Stimulated activated CD8-positive, alpha-beta memory T cell treated with anti-CD3 and anti-CD28 coated beads, Interleukin-15, amount 100 ng/mL, for 24 hours (primary cell): ENCODE measurements around the gene AKT1S1.

ENCODE experiments used
- DNase-seq: peaks from one replicate; pipeline ENCODE4 v3.0.0-alpha.2; 2020; ENCODE audit warnings: low read depth

Gene AKT1S1

GRCh38 chr19:49907745-49908446 lies 30.7 kb upstream of the AKT1S1 start:
- DNase-seq: no peak

DNA sequence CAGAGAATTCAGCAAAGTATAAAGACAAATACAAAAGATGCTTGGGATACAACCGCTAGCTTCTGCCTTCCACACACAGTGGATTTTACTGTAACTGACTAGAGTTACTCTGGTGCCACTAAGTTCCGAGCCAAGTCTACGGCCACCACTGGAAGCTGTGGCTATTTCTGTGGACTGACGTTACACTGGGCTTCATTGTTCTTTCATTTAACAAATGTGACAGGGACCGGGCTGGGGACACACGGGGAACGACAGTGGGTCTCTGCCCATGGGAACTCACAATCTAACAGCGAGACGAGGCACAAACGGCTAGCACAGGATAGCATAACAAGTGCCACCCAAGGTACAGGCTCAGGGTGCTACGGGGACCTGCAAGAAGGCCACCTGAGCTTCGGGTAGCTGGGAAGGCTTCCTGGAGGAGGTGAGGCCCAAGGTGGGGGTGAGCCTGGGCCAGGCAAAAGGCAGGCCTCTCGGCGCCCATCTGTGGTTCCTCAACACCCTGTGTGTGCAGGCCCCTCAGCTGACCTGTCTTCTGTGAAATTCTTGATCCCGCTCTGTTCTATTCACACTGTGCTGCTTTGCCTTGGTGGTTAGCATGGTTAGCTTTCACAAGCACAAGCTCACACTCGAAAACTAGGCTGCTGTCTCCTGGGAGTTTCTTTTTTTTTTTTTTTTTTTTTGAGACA lies 29.9 kb upstream of the AKT1S1 start:
- DNase-seq: no peak

DNA sequence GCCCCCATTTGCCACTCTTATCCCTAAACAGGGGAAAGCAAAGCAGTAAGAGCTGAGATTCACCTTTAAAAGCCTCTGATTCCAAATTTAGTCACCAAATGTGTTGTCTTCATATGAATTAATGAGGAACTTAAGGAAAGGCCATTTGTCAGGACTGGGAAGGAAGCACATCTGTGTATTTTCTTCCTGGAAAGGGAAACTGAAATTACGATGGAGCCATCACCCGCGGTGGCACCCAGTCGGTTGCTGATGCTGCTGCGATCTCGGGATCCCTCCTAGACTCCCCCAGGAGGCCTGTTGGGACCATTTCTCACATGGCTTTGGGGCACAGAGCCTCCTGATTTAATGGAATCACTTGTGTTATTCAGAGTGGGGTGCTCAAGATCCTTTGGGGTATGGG lies 27.0 kb upstream of the AKT1S1 start:
- DNase-seq: no peak

GRCh38 chr19:49896863-49897621 lies 19.9 kb upstream of the AKT1S1 start, which contains the start of gene IL4I1:
Gene IL4I1, minus strand, starts transcription at chr19:49896887. Its CDS starts 727 bp downstream, at chr19:49896160.
- DNase-seq: no peak

- DNase-seq: no peak
Measured at GRCh38 chr19:49895566-49896297, 18.6 kb upstream of the AKT1S1 start.

GRCh38 chr19:49894879-49895565 lies 17.9 kb upstream of the AKT1S1 start:
- no peak for DNase-seq

DNA sequence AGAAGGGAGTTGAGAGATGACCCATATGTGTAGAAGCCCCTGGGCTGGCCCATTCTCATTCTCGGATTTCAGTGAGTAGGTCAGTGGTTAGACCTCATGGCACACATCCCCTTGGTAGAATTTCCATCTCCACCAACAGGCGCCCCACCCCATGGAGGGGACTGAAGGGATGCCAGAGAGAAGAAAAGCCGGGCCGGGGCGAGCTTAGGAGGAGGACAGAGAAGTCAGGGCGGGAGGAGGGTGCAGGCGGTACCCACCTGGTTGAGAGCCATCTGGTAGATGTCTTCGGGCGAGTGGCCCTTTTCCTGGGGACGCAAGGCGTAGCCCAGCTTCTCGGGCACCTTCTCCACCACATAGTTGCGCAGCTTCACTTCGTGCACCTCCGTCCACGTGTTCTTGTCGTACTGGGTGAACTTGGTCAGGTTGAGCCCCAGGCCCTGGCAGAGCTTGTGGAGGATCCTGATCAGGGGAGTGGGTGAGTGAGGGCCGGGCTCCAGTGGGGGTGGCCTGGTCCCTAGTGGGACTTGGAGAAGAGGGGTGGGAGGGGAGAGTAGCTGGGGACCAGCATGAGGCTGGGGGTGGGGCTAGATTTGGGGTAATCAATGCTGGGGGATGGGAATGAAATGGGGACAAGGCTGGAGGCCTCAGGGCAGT lies 17.0 kb upstream of the AKT1S1 start:
- DNase-seq: no peak

DNA sequence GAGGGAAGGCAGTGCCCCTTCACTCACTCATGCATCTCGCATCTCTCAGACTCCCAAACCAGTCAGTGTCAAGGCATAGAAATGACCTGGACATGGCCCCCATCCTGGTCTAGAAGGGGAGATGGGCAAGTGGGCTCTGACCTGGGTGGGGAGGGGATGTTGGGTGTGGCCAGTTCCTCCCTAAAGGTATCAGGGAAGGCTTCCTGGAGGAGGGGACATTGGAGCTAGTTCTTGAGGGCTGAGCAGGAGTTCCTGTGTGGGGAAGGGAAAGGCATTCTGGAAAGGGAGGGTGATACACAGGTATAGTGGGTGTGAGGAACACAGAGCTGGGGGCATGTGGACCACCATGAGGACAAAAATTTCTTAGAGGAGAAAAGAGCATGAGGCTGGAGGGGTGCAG lies 15.6 kb upstream of the AKT1S1 start:
- no peak for DNase-seq

DNA sequence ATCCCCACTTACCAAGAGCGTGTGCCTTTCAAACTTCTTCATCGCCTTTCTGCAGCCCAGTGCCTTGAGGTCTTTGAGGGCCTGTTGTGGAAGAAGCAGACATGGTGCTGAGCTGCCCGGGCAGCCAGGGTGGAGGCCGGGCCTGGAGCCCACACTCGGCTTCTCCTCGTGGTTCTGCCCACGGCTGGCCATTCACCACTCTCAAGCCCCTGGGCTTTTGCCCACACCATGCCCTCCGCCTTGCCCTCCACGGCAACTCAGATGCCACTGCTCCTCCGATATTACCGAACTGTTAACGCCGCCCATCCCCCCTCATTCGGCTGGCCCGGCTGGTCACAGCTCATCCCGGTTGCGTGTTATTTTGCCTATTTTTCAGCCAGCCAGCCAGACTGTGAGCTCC lies 14.2 kb upstream of the AKT1S1 start:
- DNase-seq: no peak

- peak; percentile 42 for DNase-seq
Measured at GRCh38 chr19:49890349-49891311, 13.5 kb upstream of the AKT1S1 start.

- peak; percentile 50 for DNase-seq
Measured at GRCh38 chr19:49889687-49890348, 12.7 kb upstream of the AKT1S1 start.

GRCh38 chr19:49889038-49889686 lies 12.0 kb upstream of the AKT1S1 start:
- DNase-seq: no peak

DNA sequence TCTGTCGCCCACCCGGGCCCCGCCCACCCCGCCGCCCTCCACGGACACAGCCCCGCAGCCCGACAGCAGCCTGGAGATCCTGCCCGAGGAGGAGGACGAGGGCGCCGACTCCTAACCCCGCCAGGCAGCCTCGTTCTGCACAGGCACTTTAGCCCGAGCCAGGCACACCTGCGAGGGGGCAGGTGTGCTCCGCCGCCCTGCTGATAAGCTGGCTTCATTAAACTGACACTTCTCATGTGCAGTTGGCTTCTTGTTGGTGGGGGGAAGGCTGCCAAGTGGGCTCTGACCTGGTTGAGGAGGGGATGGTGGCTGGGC lies 11.3 kb upstream of the AKT1S1 start:
- no peak for DNase-seq

DNA sequence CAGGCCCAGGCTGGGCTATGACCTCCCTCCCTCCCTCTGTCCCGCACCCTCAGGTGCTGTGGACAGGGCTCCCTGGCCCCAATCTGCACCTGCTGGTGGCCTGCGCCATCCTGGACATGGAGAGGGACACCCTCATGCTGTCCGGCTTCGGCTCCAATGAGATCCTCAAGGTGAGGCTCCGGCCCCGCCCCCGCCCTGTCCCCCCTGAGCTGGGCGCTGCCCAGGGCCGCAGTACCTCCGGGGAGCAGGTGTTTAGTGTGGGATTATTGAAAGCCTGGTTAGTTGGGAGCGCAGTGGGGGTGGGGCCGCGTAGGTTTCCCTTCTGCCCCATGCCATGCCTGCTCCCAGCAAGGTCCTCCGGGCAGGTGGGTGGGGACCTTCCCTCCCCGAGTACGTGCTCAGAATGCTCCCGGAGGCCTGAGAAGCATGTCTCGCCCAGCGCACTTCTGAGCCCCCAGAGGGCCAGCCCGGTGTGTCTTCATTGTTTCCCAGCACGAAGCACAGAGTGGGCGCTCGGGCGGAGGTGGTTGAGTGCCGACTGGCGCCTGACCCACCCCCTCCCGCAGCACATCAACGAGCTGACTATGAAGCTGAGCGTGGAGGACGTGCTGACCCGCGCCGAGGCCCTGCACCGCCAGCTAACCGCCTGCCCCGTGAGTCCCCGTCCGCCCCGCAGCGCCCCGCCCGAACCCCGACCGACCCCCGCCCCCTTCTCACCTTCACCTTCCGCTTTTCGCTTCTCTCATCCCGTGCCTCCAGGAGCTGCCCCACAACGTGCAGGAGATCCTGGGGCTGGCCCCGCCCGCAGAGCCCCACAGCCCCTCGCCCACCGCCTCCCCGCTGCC lies 10.7 kb upstream of the AKT1S1 start:
- DNase-seq: no peak

GRCh38 chr19:49887037-49887664 lies 10.0 kb upstream of the AKT1S1 start:
- DNase-seq: no peak

DNA sequence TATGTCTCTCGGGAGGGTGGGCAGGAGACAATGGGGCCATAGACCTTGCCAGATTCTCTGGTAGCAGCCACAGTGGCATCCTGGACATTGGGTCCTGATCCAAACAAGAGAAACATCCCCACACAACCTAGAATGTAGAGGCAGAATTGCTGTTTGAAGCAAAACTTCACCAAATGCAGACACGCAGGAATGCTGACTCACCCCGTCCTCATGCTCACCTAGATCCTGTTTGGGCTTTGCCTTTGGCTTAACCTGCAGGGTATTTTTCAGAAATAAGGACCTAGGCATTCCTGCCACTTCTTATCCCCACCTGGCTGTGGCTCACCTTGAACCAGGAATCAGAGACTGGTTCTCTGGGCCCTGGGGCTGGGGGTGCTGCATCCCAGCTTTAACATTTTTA lies 7.6 kb upstream of the AKT1S1 start:
- no peak for DNase-seq

GRCh38 chr19:49884109-49884508 lies 7.0 kb upstream of the AKT1S1 start:
- DNase-seq: no peak

DNA sequence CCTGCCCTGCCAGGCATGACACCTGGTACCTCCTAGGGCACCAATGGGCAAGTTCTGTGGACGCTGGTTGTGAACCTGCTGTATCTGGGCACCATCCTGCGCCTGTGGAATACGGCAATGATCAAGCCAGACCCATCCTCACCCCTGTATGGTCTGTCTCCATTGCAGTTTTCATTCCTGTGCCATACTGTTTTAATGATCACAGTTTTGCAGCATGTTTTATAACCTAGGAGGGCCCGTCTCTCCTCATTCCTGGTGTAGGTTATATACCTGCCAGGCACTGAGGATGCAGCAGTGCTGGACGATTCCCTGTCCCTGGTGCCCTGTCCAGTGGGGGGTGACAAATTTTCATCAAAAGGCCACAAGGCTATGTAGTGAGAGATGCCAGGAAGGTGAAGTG lies 5.9 kb upstream of the AKT1S1 start:
- DNase-seq: no peak
